T-helper 1 cell treated with Interleukin-12 subunit alpha and Interleukin-12 subunit beta and Interleukin-4 antibody, amounts not matched to agents 30 ng/mL and 1 ng/mL, for 36 hours (primary cell): ENCODE results near the gene GAL3ST2. TPM values are rescaled to one million over a fixed set of nuclear protein-coding genes. Genes with fewer than 3 reads are reported as not detected.
"Not testable (repeated sequence)": the region's sequence is repeated elsewhere in the genome, so short reads cannot be mapped to it uniquely, and the experiment has no call there.

Experiments
- intact Hi-C: fragments of 100-400 bp; cut with micrococcal nuclease; formaldehyde crosslinking; loops from one replicate; pipeline ENCODE4 v1.15.1; 2024
- total RNA-seq: library from RNA; stranded (reverse); gene quantifications from 2 replicates; pipeline ENCODE4 v1.2.3, GENCODE V29; 2022

Gene GAL3ST2
- total RNA-seq = not detected in 2 replicates

DNA sequence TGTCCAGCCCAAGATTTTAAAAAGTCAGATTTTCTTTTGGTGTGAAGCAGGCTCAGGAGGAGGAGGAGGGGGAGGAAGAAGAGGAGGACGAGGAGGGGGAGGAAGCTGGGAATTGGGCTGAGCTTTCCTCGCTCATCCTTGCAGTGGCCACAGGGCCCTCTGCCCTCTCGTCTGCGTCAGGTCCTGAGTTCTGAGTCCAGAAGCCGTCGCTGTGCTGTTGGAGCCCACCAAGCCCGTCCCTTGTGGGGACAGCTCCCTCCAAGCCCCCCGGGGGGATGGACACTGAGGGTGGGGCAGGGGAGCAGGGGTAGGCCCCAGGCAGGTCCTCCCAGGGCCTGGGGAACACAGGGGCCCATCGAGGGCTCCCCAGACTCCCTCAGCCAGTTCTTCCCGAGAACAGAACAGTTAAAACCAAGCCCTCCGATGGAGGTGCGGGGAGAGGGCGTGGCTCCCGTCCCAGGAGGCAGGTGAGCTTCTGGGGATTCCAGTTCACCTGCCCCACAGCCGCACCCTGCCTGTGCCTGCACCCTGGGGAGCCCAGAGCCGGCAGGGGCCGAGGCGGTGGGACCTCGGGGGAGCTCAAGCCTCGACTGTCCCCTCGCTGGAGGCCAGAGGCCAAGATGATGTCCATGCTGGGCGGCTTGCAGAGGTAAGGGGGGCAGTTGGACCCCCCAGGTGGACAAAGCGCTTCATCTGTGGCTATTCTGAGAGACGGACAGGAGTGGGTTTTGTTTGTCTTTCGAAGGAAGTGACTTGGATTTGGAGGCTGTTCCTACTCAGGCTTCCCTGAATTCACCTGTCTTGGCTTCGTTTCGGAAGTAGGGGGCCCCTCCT lies at the start of gene GAL3ST2:
Gene GAL3ST2, plus strand, starts transcription at position 487 of the 834 bp plus-strand sequence. Its CDS starts 134 bp downstream, at position 621.
- intact Hi-C loops = no loop called here

DNA sequence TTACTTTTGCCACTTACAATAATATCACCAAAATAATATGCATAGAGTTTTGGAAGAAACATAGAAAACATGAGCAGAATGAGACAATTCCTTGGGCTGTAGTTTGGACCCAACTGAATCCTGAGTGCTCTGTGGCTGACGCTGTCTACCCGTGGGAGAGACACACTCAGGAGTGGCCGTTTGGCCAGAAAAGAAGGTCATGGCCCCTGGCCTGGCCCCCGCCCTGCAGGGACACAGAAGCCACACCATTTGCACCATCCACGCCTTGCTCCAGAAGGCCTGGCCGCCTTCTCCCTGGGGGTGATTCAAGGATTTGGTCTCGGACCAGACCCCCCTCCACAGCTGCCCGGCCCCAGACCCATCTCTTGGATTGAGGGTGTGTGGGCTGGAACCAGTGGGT lies 48.6 kb upstream of the GAL3ST2 start:
- intact Hi-C loops = no loop called here

DNA sequence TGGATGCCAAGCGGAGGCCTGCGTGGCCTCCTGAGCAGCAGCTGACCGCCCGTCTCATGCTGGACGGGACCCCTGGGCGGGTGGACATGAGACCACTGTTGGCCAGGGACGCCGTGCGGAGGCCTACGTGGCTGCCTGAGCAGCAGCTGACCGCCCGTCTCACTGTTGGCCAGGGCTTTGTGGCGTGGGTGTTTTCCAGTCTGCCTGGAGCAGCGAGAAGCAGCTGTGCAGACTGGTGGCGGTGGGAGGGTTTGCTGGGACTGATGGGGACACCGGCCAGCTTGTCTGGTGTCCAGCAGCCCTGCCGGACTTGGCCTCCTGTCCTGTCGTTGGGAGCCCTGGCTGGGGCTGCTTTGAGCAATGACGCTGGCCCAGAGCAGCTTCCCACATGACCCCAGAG lies 48.0 kb upstream of the GAL3ST2 start:
- intact Hi-C loops = no loop called here

DNA sequence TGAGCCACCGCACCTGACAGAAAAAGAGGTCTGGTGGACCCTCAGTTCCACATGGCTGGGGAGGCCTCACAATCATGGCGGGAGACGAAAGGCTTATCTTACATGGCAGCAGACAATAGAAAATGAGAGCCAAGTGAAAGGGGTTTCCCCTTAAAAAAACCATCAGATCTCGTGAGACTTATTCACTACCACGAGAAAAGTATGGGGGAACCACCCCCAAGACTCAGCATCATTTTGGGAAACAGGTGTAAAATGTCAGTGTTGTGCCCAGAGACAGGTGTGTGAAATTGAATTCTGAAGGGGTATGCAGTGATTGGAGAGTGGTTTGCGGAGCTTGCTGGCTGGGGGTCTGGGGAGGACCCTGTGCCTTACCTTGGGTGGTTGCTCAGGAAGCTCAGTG lies 46.8 kb upstream of the GAL3ST2 start:
- intact Hi-C loops = loop anchor here (5.0 kb wide), 1 partner anchor 288 kb away; no protein-coding TSS in a partner anchor

DNA sequence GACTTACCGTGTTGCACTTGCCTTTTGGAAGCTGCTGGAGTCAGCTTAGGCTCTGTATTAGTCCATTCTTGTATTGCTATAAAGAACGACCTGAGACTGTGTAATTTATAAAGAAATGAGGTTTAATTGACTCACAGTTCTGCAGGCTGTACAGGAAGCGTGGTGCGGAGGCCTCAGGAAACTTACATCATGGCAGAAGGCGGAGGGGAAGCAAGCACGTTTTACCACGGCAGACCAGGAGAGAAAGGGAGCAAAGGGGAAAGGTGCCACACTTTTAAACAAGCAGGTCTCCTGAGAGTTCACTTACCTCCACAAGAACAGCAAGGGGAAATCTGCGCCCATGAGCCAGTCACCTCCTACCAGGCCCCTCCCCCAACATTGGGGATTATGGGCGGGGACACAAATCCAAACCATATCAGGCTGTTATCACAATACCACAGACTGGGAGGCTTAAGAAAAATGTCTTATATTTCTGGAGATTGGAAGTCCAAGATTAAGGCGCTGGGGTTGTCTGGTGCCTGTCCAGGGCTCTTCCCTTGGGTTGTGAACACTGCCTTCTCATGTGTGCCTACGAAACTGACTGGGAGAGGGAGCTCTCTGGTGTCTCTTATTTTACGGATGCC lies 45.8 kb upstream of the GAL3ST2 start:
- intact Hi-C loops = loop anchor here (5.0 kb wide), 1 partner anchor 288 kb away; no protein-coding TSS in a partner anchor

DNA sequence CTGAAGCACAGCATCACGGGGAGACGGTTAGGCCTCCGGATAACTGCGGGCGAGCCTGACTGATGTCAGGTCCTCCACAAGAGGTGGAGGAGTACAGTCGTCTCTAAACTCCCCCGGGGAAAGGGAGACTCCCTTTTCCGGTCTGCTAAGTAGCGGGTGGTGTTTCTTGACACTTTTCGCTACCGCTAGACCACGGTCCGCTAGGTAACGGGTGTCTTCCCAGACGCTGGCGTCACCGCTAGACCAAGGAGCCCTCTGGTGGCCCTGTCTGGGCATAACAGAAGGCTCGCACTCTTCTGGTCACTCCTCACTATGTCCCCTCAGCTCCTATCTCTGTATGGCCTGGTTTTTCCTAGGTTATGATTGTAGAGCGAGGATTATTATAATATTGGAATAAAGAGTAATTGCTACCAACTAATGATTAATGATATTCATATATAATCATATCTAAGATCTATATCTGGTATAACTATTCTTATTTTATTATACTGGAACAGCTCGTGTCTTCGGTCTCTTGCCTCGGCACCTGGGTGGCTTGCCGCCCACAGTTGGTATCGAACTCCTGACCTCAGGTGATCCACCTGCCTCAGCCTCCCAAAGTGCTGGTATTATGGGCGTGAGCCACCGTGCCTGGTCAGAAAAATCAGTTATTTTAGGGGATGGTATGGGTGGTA lies 44.0 kb upstream of the GAL3ST2 start:
- intact Hi-C loops = loop anchor here (5.0 kb wide), 1 partner anchor 290 kb away; no protein-coding TSS in a partner anchor

DNA sequence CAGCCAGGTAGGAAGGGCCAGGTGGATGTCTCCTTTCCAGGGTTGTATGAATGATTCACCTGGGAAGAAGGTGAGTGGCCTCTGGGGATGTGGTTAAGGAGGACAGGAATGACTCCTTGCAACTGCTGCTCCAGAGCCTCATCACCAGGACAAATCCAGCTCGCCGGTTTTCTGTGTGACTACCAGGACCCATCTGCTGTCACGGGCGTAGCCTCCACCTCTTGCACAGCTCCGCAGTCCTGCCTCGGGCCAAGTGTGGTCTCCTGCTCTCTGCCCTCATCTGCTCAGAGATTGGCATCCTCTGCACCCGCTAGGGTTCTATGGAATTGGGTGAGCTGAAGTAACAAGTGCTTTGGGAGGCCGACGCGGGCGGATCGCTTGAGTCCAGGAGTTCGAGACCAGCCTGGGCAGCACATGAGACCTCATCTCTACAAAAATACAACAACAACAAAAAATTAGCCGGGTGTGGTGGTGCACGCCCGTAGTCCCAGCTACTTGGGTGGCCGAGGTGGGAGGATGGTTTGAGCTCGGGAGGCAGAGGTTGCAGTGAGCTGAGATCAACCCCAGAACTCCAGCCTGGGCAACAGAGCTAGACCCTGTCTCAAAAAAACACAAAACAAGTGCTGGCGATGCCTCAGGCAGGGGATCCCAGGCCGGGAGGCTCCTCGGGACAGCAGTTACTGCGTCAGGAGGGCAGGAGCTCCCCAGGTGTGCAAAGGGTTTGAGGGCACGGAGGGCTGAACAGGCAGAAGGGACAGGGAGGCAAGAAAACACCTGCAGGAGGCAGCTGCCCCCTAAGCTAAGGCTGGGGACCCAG lies 43.0 kb upstream of the GAL3ST2 start:
- intact Hi-C loops = loop anchor here (1.0 to 5.0 kb wide), 11 partner anchors 31 to 419 kb away; partner anchors contain the start of genes ATG4B, DTYMK, FARP2 and HDLBP

DNA sequence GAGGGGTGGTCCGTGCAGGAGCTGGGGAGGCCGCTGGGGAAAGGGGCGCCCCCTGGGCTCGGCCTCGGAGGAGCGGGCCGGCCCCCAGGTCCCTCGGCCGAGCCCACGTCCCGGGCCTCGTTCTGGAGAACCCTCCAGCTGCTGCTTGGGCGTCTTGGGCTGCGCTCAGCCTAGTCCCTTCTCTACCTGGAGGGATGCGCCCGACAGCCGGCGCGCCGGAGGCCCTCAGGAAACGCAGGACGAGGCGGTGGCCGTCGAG lies 42.5 kb upstream of the GAL3ST2 start:
- intact Hi-C loops = loop anchor here (1.0 to 5.0 kb wide), 11 partner anchors 32 to 419 kb away; partner anchors contain the start of genes ATG4B, DTYMK, FARP2 and HDLBP

DNA sequence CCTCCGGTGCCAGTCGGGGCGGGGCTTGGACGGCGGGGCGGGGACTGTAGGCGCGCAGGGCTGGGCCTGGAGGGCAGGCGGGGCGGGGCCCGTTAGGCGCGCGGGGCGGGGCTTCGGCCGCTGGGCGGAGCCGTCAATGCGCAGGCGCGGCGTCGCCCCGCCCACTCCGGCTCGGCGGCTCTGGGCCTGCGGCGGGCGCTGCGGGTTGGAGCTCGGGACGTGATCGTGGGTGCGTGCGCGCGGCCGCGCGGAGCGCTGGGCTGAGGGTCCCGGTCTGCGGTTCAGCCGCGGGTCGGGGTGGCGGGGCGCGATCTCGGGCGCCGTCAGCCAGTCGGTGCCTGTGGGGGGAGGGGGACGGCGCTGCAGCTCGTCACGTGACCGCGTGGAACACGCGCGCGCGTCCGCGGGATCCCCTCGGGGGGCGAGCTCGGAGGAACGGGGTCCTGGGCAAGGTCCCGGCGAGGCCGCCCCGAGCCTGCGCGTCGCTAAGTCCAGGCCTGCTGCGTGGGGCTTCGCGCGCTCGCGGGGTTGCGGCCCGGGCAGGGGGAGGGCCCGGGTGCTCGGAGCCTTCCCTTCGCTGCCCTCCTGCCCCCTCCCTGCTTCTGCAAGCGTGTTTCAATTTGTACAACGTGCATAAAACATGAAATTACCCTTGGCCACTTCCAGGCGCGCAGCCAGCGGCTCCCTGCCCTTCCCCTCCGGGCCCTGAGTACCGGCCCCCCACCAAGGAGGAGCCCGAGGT lies 42.0 kb upstream of the GAL3ST2 start, which contains the start of gene D2HGDH:
Gene D2HGDH, plus strand, starts transcription at position 164 of the 742 bp plus-strand sequence. CDS start 595 bp downstream, outside the sequence.
- intact Hi-C loops = loop anchor here (1.0 to 5.0 kb wide), 12 partner anchors 32 to 420 kb away; partner anchors contain the start of genes ATG4B, DTYMK, FARP2 and HDLBP

DNA sequence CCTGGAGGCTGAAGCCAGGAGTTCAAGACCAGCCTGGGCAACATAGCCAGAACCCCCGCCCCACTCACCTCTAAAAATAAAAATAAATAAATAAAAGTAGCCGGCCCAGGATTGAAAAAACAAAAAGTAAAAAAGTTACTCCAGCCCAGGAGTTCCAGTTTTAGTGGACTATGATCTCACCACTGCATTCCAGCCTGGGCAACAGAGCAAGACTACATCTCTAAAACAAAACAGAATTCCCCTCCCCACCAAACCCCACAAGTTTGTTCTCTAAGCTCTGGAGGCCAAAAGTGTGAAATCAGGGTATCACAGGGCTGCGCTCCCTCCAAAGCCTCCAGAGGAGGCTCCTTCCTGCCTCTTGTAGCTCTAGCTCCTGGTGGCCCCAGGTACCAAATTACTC lies 40.5 kb upstream of the GAL3ST2 start:
- intact Hi-C loops = no loop called here

DNA sequence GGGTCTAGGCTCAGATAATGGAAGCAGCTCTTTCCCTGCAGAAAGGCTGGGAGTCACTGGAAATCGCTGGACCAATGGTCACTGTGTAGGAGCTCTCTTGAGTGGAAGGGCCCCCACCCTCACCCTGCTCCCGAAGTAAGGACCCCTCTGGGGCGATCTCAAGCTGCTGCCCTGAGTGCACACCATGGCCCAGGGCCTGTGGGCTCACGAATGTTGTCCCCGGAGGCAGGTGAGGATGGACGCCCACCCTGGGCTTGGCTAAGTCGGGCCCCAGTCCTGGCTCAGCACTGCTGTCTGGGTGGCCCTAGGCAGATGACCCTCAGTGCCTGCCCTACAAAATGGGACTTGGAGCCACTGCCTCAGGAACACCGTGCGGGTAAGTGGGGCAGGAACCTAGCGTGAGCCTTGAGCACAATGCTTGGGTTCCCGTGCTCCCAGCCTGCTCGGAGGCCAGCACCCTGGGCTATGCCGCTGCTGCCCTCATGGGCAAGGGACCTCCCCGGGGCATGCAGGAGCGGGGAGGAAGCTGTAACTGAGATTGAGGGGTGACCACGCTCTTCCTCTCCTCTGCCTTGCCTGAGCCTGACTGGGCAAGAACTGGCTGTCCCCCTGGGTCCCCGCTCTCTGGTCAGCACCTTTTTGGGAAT lies 38.5 kb upstream of the GAL3ST2 start:
- intact Hi-C loops = no loop called here

DNA sequence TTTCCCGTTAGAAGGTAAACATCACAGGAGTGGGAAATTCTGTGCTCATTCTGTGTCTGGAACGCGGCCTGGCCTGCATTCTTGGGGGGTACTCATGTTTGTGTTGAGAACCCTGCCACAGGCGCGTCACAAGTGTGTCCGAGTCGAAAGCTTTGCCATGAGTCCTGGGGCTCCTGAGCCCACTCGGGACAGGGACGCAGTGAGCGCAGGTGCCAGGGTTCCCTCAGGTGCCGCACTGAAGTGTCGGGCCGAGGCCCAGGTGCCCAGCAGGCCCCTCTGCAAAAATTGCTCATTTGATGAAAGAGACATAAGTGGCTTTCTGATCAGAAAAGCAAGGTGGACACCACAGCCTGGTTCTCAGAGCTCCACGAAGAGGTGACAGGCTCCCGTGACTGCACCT lies 37.4 kb upstream of the GAL3ST2 start:
- intact Hi-C loops = no loop called here

DNA sequence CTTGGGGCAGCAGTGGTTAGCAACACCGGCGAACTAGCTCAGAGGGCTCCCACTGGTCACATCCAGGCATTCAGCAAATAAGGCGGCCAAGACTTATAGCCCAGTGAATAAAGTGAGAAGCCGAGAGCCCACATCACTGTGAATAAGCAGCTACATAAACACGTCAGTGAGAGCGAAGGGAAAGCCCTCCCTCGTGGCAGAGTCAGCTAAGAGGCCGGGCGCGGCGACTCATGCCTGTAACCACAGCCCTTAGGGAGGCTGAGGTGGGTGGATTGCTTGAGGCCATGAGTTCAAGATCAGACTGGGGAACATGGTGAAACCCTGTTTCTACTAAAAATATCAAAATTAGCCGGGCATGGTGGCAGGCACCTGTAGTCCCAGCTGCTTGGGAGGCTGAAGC lies 37.0 kb upstream of the GAL3ST2 start:
- intact Hi-C loops = no loop called here

DNA sequence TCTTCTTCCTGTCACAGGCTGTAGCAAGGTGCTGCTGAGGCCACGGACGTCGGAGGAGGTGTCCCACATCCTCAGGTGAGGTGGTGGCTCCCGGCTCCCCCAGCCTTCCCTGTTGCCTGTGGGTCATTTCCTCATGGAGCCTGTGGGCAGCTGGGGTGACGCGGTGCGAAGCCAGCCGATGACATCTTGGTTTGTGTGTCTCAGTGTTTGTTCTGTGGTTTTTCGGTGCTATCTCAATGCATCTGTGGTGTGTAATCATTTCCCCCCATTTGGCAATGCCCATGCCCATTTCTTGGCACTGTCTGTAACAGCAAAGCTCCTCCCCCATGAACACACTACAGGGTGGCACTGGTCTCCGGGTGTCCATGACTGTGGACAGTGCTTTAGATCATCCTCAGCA lies 35.6 kb upstream of the GAL3ST2 start:
- intact Hi-C loops = no loop called here

DNA sequence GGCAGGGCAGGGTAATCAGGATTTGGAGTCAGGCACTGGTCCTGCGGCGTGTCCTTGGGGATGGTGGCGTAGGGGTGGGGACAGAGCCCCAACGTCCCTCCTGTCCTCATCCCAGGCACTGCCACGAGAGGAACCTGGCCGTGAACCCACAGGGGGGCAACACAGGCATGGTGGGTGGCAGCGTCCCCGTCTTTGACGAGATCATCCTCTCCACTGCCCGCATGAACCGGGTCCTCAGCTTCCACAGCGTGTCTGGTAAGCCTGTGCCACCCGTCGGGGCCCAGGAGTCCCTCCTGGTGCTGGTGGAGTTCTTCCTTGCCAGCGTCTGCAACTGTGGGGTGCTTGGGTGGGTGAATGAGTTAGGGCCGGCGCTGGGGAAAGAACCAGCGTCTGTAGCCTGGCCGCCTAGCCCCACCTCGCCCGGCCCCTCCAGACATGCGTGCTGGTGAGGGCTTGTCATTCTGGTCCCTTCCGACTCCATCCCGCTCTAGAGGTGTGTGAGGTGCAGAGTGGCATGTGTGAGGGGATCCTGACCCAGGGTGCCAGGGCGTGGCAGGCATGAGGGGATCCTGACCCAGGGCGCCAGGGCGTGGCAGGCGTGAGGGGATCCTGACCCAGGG lies 34.2 kb upstream of the GAL3ST2 start:
- intact Hi-C loops = no loop called here

DNA sequence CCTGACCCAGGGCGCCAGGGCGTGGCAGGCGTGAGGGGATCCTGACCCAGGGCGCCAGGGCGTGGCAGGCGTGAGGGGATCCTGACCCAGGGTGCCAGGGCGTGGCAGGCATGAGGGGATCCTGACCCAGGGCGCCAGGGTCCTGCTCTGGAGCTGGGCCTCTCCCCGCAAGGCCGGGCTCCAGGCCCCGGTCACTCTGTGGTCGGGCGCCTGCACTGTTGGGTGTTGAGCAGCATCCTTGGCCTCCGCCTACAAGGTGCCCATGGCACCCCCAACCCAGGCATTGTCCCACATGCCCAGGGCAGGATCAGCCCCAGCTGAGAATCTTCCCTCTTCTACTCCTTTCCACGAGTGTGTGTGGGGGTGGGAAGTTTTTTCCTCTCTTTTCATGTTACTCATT lies 33.6 kb upstream of the GAL3ST2 start:
- intact Hi-C loops = not testable (repeated sequence)

DNA sequence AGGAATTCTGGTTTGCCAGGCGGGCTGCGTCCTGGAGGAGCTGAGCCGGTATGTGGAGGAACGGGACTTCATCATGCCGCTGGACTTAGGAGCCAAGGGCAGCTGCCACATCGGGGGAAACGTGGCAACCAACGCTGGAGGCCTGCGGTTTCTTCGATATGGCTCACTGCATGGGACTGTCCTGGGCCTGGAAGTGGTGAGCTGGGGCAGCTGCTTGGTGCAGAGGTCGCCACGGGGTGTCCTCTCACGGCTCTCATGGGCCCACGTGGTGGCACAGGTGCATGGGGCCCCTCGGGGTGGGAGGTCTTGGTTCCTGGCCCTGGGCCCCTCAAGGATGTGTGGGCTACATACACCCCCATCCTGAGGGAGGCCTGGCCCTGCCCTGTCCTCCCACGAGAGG lies 33.0 kb upstream of the GAL3ST2 start:
- intact Hi-C loops = no loop called here

DNA sequence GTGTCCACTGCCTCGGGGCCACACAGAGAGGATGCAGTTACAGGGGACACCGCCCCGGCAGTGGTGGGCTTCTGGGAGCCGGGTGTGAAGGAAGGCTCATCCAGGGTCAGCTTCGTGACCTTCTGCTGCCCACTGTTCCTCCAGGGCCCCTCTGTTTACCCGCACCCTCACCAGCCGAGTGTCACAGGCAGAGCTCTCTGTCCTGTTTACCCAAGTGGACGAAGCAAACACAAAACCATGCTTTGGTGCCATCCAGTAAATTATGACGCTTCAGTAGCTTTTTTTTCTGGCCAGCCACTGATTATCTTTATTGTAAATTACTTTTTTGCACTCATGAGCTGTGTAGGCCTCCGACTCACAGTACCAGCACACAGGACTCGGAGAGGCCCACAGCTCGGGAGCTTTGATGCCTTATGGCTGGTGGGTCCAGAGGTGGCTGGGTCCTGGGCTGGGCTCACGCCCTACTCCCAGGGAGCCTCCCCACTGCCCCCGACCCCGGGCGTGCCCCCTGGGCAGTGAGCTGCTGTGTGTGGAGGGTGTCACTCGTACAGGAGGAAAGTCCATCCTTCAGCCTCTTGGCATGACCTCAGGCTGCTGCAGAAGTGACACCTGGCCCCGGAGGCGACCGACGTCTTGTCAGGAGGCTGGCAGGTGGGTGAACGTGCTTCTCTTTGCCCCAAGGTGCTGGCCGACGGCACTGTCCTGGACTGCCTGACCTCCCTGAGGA lies 32.4 kb upstream of the GAL3ST2 start:
- intact Hi-C loops = no loop called here

DNA sequence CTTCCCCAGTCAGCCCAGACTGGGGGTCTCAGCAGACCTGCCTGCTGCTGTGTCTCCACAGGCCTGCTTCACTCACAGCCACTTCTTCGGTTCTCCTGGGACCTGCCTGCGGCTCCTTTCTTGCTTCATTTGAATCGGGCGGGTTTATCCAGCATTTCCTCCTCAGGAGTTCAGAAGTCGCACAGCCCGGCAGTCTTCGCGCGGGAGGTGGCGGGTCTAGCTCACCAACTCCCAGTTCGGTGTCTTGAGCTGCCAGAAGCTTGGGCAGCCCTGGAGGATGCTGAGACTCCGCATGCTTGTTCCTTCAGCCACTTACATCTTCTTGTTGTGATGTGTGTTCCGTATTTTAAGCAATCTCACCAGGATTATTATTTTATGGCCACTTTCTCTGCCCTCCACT lies 31.3 kb upstream of the GAL3ST2 start:
- intact Hi-C loops = no loop called here
